PC-3 (cell line): ENCODE measurements around the gene PPP2R5A.

Experiments used
- CTCF ChIP-seq: fragments of 300-600 bp; sonication (generic); conservative IDR thresholded peaks from 2 replicates; pipeline ENCODE4 v1.5.1; 2017; ENCODE audit warnings: antibody characterized with exemption, low read depth, mild to moderate bottlenecking, low read length
- EZH2 ChIP-seq: fragments of 300-600 bp; sonication (generic); IDR thresholded peaks from one replicate; pipeline ENCODE4 v1.6.1; 2017; ENCODE audit warnings: antibody characterized with exemption, mild to moderate bottlenecking, low read length; ENCODE audit not compliant: unreplicated experiment
- EZH2phosphoT487 ChIP-seq: fragments of 300-600 bp; sonication (generic); IDR thresholded peaks from 2 replicates; pipeline ENCODE4 v1.6.1; 2018; ENCODE audit warnings: mild to moderate bottlenecking, antibody characterized with exemption, low read length, borderline replicate concordance

- TF ChIP-seq CTCF (no peak), EZH2 (no peak), EZH2phosphoT487 (no peak)
Observed at GRCh38 chr1:212354464-212354863, 69.3 kb downstream of the PPP2R5A start.
